Activated T-helper 1 cell treated with anti-CD3 and anti-CD28 coated beads, Interleukin-2, amount 50 U/mL, for 16 hours (primary cell): Measurements from ENCODE around the gene TMEM45B.
"Not testable (repeated sequence)": the region's sequence is repeated elsewhere in the genome, so short reads cannot be mapped to it uniquely, and the experiment has no call there.

Experiments
- DNase-seq, 2 donors: peaks; one replicate each; pipeline ENCODE4 v3.0.0-alpha.2; 2020; ENCODE audit warnings: low read depth in 1 of 2, low spot score in 1 of 2

The TMEM45B gene

GRCh38 chr11:129804012-129804411 is 11.6 kb upstream of the TMEM45B start:
- DNase-seq, result peak in 1 of 2 donors; percentile 9

GRCh38 chr11:129808241-129808640 is 7.4 kb upstream of the TMEM45B start:
- not testable (repeated sequence) for DNase-seq

GRCh38 chr11:129813231-129813791 is 2.3 kb upstream of the TMEM45B start:
- DNase-seq, result no peak

- DNase-seq, result peak; percentile 42 to 62
Observed at GRCh38 chr11:129814244-129815014, 1.2 kb upstream of the TMEM45B start.

GRCh38 chr11:129817534-129818051 is 1.9 kb downstream of the TMEM45B start:
- no peak for DNase-seq

GRCh38 chr11:129818236-129818635 is 2.6 kb downstream of the TMEM45B start:
- not testable (repeated sequence) for DNase-seq

- no peak for DNase-seq
Observed at GRCh38 chr11:129819237-129819636, 3.6 kb downstream of the TMEM45B start.

GRCh38 chr11:129820228-129820627 is 4.6 kb downstream of the TMEM45B start:
- DNase-seq, result not testable (repeated sequence)

- DNase-seq, result not testable (repeated sequence)
Observed at GRCh38 chr11:129823281-129823680, 7.6 kb downstream of the TMEM45B start.

GRCh38 chr11:129823799-129824198 is 8.2 kb downstream of the TMEM45B start:
- DNase-seq, result not testable (repeated sequence)

- DNase-seq, result no peak
Observed at GRCh38 chr11:129825380-129825779, 9.7 kb downstream of the TMEM45B start.

GRCh38 chr11:129828301-129828836 is 12.7 kb downstream of the TMEM45B start:
- no peak for DNase-seq

GRCh38 chr11:129829497-129829896 is 13.8 kb downstream of the TMEM45B start:
- not testable (repeated sequence) for DNase-seq

- DNase-seq, result not testable (repeated sequence)
Observed at GRCh38 chr11:129831227-129831626, 15.6 kb downstream of the TMEM45B start.

- not testable (repeated sequence) for DNase-seq
Observed at GRCh38 chr11:129833260-129833659, 17.6 kb downstream of the TMEM45B start.

- DNase-seq, result not testable (repeated sequence)
Observed at GRCh38 chr11:129836423-129836891, 20.8 kb downstream of the TMEM45B start.

- DNase-seq, result no peak
Observed at GRCh38 chr11:129836979-129837378, 21.3 kb downstream of the TMEM45B start.

GRCh38 chr11:129840236-129840635 is 24.6 kb downstream of the TMEM45B start:
- no peak for DNase-seq

GRCh38 chr11:129842138-129842537 is 26.5 kb downstream of the TMEM45B start:
- no peak for DNase-seq

GRCh38 chr11:129846508-129847335 is 31.1 kb downstream of the TMEM45B start:
- DNase-seq, result no peak

- not testable (repeated sequence) for DNase-seq
Observed at GRCh38 chr11:129847361-129847760, 31.7 kb downstream of the TMEM45B start.
